AG10803 (cell line): ENCODE measurements around the gene MANBA.

Experiments used
- DNase-seq: peaks from one replicate; pipeline ENCODE4 v3.0.0; 2010; ENCODE audit warnings: low read depth
- H3K4me3 ChIP-seq: 2 replicates; pipeline ENCODE4 v1.5.1; 2011; ENCODE audit warnings: mild to moderate bottlenecking, low read length, control low read depth
- TF ChIP-seq, protein P1 (sequence below): conservative IDR thresholded peaks from 2 replicates; pipeline ENCODE4 v1.5.1; 2011; ENCODE audit warnings: mild to moderate bottlenecking, low read length, control low read depth, inconsistent platforms

MANBA gene

DNA sequence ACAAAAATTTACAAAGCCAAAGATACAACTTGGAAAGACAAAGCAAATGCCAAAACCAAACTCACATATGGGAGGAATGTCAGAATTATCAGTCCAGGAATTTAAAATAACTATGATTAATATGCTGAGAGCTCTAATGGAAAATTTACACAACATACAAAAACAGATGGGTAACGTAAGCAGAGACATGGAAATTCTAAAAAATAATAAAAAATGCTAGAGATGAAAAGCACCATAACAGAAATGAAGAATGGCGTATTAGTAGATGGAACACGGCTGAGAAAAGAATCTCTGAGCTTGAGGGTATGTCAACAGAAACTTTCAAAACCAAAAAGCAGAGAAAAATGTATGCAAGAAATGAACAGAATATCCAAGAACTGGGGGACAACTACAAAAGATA is 4.1 kb upstream of the MANBA start:
- TF ChIP-seq, protein P1, sequence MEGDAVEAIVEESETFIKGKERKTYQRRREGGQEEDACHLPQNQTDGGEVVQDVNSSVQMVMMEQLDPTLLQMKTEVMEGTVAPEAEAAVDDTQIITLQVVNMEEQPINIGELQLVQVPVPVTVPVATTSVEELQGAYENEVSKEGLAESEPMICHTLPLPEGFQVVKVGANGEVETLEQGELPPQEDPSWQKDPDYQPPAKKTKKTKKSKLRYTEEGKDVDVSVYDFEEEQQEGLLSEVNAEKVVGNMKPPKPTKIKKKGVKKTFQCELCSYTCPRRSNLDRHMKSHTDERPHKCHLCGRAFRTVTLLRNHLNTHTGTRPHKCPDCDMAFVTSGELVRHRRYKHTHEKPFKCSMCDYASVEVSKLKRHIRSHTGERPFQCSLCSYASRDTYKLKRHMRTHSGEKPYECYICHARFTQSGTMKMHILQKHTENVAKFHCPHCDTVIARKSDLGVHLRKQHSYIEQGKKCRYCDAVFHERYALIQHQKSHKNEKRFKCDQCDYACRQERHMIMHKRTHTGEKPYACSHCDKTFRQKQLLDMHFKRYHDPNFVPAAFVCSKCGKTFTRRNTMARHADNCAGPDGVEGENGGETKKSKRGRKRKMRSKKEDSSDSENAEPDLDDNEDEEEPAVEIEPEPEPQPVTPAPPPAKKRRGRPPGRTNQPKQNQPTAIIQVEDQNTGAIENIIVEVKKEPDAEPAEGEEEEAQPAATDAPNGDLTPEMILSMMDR: no peak
- DNase-seq: no peak
- no peak overlapping the region for H3K4me3 ChIP-seq

DNA sequence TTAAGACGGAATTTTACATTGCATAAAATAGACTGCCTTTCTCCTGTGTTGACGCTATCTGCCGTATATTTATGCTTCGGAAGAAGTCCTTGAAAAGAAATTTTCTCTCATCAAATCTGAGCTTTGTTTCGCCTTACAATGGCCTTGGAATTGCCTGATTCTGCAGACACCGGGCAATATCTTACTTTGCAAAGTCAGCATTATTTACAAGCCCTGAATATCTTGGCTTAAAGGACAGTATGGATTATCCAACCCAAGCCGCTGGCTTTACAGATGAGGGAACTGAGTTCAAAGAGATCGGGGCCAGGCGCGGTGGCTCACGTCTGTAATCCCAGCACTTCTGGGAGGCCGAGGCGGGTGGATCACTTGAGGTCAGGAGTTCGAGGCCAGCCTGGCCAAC is 1.1 kb upstream of the MANBA start:
- TF ChIP-seq, protein P1: no peak
- DNase-seq: no peak
- no peak overlapping the region for H3K4me3 ChIP-seq

DNA sequence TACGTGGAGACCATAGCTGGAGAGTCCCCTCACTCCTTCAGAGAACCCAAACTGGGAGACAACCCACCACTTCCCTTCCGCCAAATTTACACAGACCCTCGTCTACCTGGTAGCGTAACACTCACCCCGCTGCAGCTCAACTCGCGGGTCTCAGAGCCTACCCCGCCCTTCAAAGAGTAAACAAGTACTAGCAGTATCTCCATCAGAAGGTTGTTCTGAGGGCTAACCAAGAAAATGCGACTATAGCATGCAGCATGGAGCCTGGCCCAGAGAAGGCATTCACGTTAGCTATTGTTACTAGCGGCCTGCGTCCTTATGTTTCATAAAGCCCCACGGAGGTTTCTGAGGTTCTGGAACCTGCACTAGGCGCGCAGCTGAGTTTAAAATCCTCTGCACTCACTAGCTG is 531 bp upstream of the MANBA start:
- peak; percentile 4 for DNase-seq

DNA sequence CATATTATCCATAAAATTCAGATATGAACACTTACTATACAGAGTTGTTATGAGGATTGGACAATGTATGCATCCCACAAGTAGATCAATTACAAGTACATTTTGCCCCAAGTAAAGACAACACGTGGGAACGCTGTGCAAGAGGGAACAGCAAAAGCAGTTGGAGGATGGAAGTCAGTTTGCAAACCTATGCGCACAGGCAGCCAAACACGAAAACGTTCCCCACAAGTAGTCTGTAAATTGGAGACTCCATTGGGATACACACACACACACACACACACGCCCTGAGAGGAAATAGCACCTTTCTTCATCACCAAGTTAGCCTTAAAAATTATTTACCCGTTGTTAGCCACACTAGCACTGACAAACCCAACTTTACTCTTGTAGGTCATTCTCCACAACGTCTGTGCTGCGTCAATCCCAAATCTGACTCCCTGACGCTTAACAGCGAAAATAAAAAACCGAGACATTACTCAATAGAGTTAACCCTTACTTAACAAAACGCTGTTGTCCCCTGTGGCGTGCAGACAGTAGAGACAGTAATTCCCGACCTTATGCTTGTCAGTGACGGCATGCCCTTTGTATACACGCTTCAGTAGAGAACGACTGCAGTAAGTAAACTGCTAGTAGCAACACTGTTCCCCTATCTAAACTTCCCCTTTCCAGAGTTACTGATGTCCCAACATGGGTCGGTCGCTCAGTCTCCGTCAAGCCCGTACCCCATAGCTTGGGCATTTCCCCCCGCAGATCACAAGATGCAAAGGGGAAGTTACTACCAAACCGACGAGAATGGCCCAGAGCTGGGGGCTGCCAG is 730 bp downstream of the MANBA start:
- DNase-seq: peak; percentile 45
- peak overlapping the region; percentile 96 for H3K4me3 ChIP-seq
- TF ChIP-seq, protein P1: no peak

More for the DNA sequence above, 531 bp upstream of the MANBA start:
- H3K4me3 ChIP-seq: peak overlapping the region; percentile 96
- TF ChIP-seq, protein P1: no peak

DNA sequence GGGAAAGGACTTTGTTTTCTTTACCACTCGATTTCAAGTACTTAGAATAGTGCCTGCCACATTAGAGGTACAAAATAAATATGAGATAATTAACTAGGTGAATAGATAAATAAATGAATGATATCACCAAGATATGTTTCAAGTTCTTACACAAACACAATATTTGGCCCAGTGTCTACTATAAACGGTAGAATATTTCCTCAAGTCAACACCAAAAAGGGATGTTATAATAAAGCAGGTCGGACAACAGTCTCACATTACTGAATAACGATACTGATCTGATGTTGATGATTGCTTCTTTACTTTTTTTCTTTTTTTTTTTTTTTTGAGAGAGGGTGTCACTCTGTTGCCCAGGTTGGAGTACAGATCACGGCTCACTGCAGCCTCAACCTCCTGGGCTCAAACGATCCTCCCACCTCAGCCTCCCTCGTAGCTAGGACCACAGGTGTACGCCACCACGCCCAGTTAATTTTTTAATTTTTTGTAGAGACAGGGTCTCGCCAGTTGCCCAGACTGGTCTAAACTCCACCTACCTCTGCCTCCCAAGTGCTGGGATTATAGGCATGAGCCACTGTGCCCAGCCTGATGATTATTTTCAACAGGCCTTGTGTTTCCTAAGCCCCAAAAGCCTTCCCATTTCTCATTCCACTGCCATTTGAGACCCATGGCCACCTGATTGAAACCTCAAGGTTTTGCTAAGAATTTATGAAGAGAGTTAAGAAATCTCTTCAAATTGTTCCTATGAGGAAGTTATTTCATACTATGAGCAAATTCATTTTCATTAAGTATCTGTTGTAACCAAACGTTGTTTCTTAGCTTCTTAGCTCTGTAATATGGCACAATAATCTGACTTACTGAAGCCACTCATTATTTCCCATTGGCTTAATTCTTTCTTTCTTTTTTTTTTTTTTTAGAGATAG is 2.3 kb downstream of the MANBA start:
- TF ChIP-seq, protein P1: no peak

DNA sequence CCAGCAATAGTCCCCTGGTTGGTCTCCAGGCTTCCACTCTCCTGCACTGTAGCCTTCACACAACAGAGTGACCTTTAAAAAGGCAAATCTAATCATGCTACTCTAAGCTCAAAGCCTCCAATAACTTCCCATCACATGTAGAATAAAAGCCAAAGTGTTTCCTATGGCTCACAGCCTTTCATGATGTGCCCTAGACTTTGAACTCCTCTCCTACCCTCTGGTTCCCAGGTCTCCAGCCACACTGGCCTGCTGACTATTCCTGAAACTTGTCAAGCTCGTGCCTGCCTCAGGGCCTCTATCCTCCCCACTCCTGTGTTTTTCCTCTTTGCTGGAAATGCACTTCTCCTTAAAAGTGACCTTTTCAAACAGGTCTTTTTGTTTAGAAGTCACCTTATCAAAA is 3.1 kb downstream of the MANBA start:
- TF ChIP-seq, protein P1: no peak
- no peak overlapping the region for H3K4me3 ChIP-seq
- no peak for DNase-seq

More for the DNA sequence above, 2.3 kb downstream of the MANBA start:
- no peak overlapping the region for H3K4me3 ChIP-seq
- no peak for DNase-seq
